CD14-positive monocyte (primary cell): Measurements from ENCODE around the gene EEF1G. TPM values are rescaled to one million over a fixed set of nuclear protein-coding genes. Genes with fewer than 3 reads are reported as not detected.

Source experiments
- DNase-seq, 3 donors: peaks; one replicate each; pipeline ENCODE4 v3.0.0-alpha.2; 2011 to 2022
- H2AFZ ChIP-seq: 2 replicates; pipeline ENCODE4 v1.6.0; 2012; ENCODE audit warnings: mild to moderate bottlenecking, low read depth, low read length, inconsistent platforms; ENCODE audit not compliant: insufficient read depth, poor library complexity, severe bottlenecking
- H3K27ac ChIP-seq, 2 donors: 1 replicate in 1 of 2; 2 replicates in 1 of 2; pipeline ENCODE4 v1.5.1; 2012 to 2013; ENCODE audit warnings: low read length in 2 of 2, control low read depth in 1 of 2, inconsistent platforms in 1 of 2, low read depth in 1 of 2, mild to moderate bottlenecking in 1 of 2
- H3K27me3 ChIP-seq, 2 donors: one replicate each; pipeline versions ENCODE4 v1.6.0 to v1.6.1; 2011 to 2013; ENCODE audit warnings: low read length in 2 of 2; ENCODE audit not compliant: control insufficient read depth in 2 of 2, insufficient read depth in 2 of 2
- H3K36me3 ChIP-seq, 2 donors: replicated peaks in 1 of 2; 1 replicate in 1 of 2; 2 replicates in 1 of 2; pipeline versions ENCODE4 v1.5.1 to v1.6.1; 2012 to 2013; ENCODE audit warnings: low read length in 2 of 2, control low read depth in 1 of 2, inconsistent platforms in 1 of 2, mild to moderate bottlenecking in 1 of 2; ENCODE audit not compliant: insufficient read depth in 2 of 2, control insufficient read depth in 1 of 2
- H3K4me1 ChIP-seq, 2 donors: 1 replicate in 1 of 2; 2 replicates in 1 of 2; pipeline versions ENCODE4 v1.5.1 to v1.6.1; 2012 to 2013; ENCODE audit warnings: low read length in 2 of 2, control low read depth in 1 of 2, inconsistent platforms in 1 of 2, mild to moderate bottlenecking in 1 of 2, moderate library complexity in 1 of 2; ENCODE audit not compliant: insufficient read depth in 2 of 2, control insufficient read depth in 1 of 2
- H3K4me2 ChIP-seq: replicated peaks from 2 replicates; pipeline ENCODE3; 2012; ENCODE audit warnings: low read length, moderate library complexity, mild to moderate bottlenecking; ENCODE audit not compliant: poor library complexity, severe bottlenecking; ENCODE audit errors: extremely low read depth
- H3K4me3 ChIP-seq, 3 experiments: fragments of 200-600 bp in 1 of 3; sonication (generic) in 1 of 3; replicated peaks in 1 of 3; 1 replicate in 2 of 3; 2 replicates in 1 of 3; pipeline ENCODE4 v1.5.1; 2011 to 2013; ENCODE audit warnings: low read length in 3 of 3, mild to moderate bottlenecking in 3 of 3, control low read depth in 2 of 3, low read depth in 2 of 3, inconsistent platforms in 1 of 3, moderate library complexity in 1 of 3
- H3K79me2 ChIP-seq: 2 replicates; pipeline ENCODE4 v1.6.0; 2012; ENCODE audit warnings: mild to moderate bottlenecking, control low read depth, inconsistent platforms, low read length, moderate library complexity; ENCODE audit not compliant: insufficient read depth
- H3K9ac ChIP-seq: 2 replicates; pipeline ENCODE4 v1.6.0; 2017; ENCODE audit warnings: low read length, mild to moderate bottlenecking; ENCODE audit not compliant: insufficient read depth, poor library complexity, severe bottlenecking
- H3K9me3 ChIP-seq, 2 donors: replicated peaks in 1 of 2; 1 replicate in 1 of 2; 2 replicates in 1 of 2; pipeline versions ENCODE4 v1.5.1 to v1.6.1; 2012 to 2013; ENCODE audit warnings: low read length in 2 of 2, control low read depth in 1 of 2; ENCODE audit not compliant: control insufficient read depth in 1 of 2, insufficient read depth in 1 of 2
- H4K20me1 ChIP-seq: 2 replicates; pipeline ENCODE4 v1.6.0; 2012; ENCODE audit warnings: mild to moderate bottlenecking, low read length, control low read depth, moderate library complexity; ENCODE audit not compliant: insufficient read depth
- H3K27ac Mint-ChIP-seq, 7 donors: one replicate each; pipeline ENCODE4 v1.8.0; 2020; ENCODE audit warnings: mild to moderate bottlenecking in 7 of 7, mixed read lengths in 7 of 7, moderate library complexity in 6 of 7, inconsistent platforms in 2 of 7
- H3K27me3 Mint-ChIP-seq, 3 donors: one replicate each; pipeline ENCODE4 v1.8.0; 2021 to 2022; ENCODE audit warnings: low read depth in 3 of 3, mild to moderate bottlenecking in 3 of 3, mixed read lengths in 3 of 3, moderate library complexity in 3 of 3, inconsistent platforms in 1 of 3
- H3K36me3 Mint-ChIP-seq, 2 donors: one replicate each; pipeline ENCODE4 v1.8.0; 2020; ENCODE audit warnings: mixed read lengths in 2 of 2, inconsistent platforms in 1 of 2, mild to moderate bottlenecking in 1 of 2
- H3K4me1 Mint-ChIP-seq: one replicate; pipeline ENCODE4 v1.8.0; 2020; ENCODE audit warnings: mild to moderate bottlenecking, mixed read lengths
- H3K4me3 Mint-ChIP-seq, 2 donors: one replicate each; pipeline ENCODE4 v1.8.0; 2020; ENCODE audit warnings: mild to moderate bottlenecking in 2 of 2, mixed read lengths in 2 of 2, moderate library complexity in 1 of 2
- H3K9me3 Mint-ChIP-seq, 7 donors: one replicate each; pipeline ENCODE4 v1.8.0; 2020 to 2022; ENCODE audit warnings: mixed read lengths in 7 of 7, mild to moderate bottlenecking in 6 of 7, moderate library complexity in 6 of 7, inconsistent platforms in 2 of 7
- CTCF ChIP-seq: fragments of 200-600 bp; IDR thresholded peaks from one replicate; pipeline ENCODE4 v1.8.0; 2022; ENCODE audit warnings: antibody characterized with exemption, mild to moderate bottlenecking
- WGBS: methylation state at CpG from one replicate; pipeline ENCODE4 v1.1.5; 2013; ENCODE audit warnings: missing lambda C conversion rate; ENCODE audit not compliant: insufficient coverage; 5-methylcytosine and 5-hydroxymethylcytosine counted together
- intact Hi-C, 2 donors: fragments of 100-400 bp; cut with micrococcal nuclease; formaldehyde crosslinking; loops; one replicate each; pipeline versions ENCODE4 v1.15.0 to v1.15.1; 2023
- polyA plus RNA-seq, 3 donors: library from polyadenylated mRNA; depleted of rRNA in 1 of 3; unstranded in 2 of 3; stranded (reverse) in 1 of 3; fragments of 300-500 nt in 2 of 3; fragments of >200 nt in 1 of 3; fragmentation: Illumina TruSeq in 2 of 3; gene quantifications; 1 replicate in 2 of 3; 2 replicates in 1 of 3; pipeline ENCODE4 v1.2.3, GENCODE V29; 2012 to 2021

Gene EEF1G
- polyA plus RNA-seq, 3 donors: 490 to 603 (median 491) TPM

- peak overlapping the region; percentile 100 for H3K27ac Mint-ChIP-seq
- H3K36me3 Mint-ChIP-seq: peaks cover 16 to 29% of the 10 kb centered on the region in 2 donors
- peaks cover 81% of the 10 kb centered on the region for H3K4me1 Mint-ChIP-seq
- H3K9ac ChIP-seq: peak overlapping the region; percentile 92
- peak overlapping the region; percentile 11 to 72 (median 25) for H3K4me3 ChIP-seq
- intact Hi-C loops: no loop called here
- H3K4me1 ChIP-seq: peaks cover 82 to 86% of the 10 kb centered on the region in 2 donors
- peak overlapping the region; percentile 95 to 100 for H3K27ac ChIP-seq
- peak overlapping the region; percentile 77 for H3K4me2 ChIP-seq
- H3K36me3 ChIP-seq: peaks cover 20% of the 10 kb centered on the region in 2 donors
- no peaks in the 10 kb centered on the region for H3K9me3 Mint-ChIP-seq
- peak overlapping the region; percentile 74 to 93 for H3K4me3 Mint-ChIP-seq
- no CpG with 5 or more reads among the region's 4 CpGs for WGBS
- H2AFZ ChIP-seq: no peak overlapping the region
- peaks cover 0 to 17% (median 2%) of the 10 kb centered on the region in 3 donors for H3K27me3 Mint-ChIP-seq
- peaks cover 50% of the 10 kb centered on the region for H3K79me2 ChIP-seq
- H3K9me3 ChIP-seq: no peaks in the 10 kb centered on the region
- H3K27me3 ChIP-seq: no peaks in the 10 kb centered on the region
- TF ChIP-seq CTCF: no peak
- H4K20me1 ChIP-seq: peaks cover 16% of the 10 kb centered on the region
- DNase-seq: peak; percentile 94 to 96 (median 96)
Measured at GRCh38 chr11:62555464-62556107, 18.1 kb downstream of the EEF1G start.

- Histone ChIP-seq H4K20me1 (peaks cover 8% of the 10 kb centered on the region), H3K27ac (peak overlapping the region; percentile 95 to 100), H3K4me2 (peak overlapping the region; percentile 77), H3K4me3 (peak overlapping the region in 1 of 3 experiments; percentile 72), H2AFZ (no peak overlapping the region), H3K4me1 (peaks cover 78% of the 10 kb centered on the region in 2 donors), H3K36me3 (peaks cover 12 to 14% of the 10 kb centered on the region in 2 donors), H3K27me3 (no peaks in the 10 kb centered on the region), H3K9ac (peak overlapping the region; percentile 92), H3K9me3 (no peaks in the 10 kb centered on the region), H3K79me2 (peaks cover 40% of the 10 kb centered on the region)
- Mint-ChIP-seq H3K27ac (peak overlapping the region; percentile 100), H3K4me1 (peaks cover 79% of the 10 kb centered on the region), H3K36me3 (peaks cover 11 to 22% of the 10 kb centered on the region in 2 donors), H3K9me3 (no peaks in the 10 kb centered on the region), H3K4me3 (peak overlapping the region; percentile 70 to 93), H3K27me3 (peaks cover 0 to 23% (median 2%) of the 10 kb centered on the region in 3 donors)
- WGBS: 60% methylated on average over 3 of the region's 7 CpGs
- TF ChIP-seq CTCF: no peak
- DNase-seq: peak in 2 of 3 donors; percentile 20 to 32
- intact Hi-C loops: loop anchor here in 1 of 2 donors (5.0 kb wide), 1 partner anchor 587 kb away; the partner anchor contains the start of gene FTH1
Measured at GRCh38 chr11:62554387-62555167, 19.1 kb downstream of the EEF1G start.
